CD4-positive, CD25-positive, alpha-beta regulatory T cell (primary cell): Measurements from ENCODE around the gene MAPK7. TPM values are rescaled to one million over a fixed set of nuclear protein-coding genes. Genes with fewer than 3 reads are reported as not detected.
A peak's percentile ranks its signal among the peaks of the same experiment; 100 is the strongest.

Experiments used
- ATAC-seq, 2 donors: fragments of 150-1000 bp; cut with Tn5 transposase; one replicate each; pipeline ENCODE4 v1.10.0; 2021; ENCODE audit warnings: low read depth in 2 of 2, moderate number of reproducible peaks in 2 of 2, moderate library complexity in 1 of 2
- DNase-seq, 3 donors: peaks; one replicate each; pipeline versions ENCODE4 v3.0.0 to v3.0.0-alpha.2; 2012 to 2022; ENCODE audit warnings: mixed read lengths in 1 of 3
- H3K27ac ChIP-seq: one replicate; pipeline ENCODE4 v1.7.0; 2013; ENCODE audit warnings: mild to moderate bottlenecking, low read length; ENCODE audit not compliant: insufficient read depth, poor library complexity, severe bottlenecking
- H3K27me3 ChIP-seq: one replicate; pipeline ENCODE4 v1.7.0; 2013; ENCODE audit warnings: low read length; ENCODE audit not compliant: control insufficient read depth, insufficient read depth
- H3K36me3 ChIP-seq: one replicate; pipeline ENCODE4 v1.7.0; 2013; ENCODE audit warnings: mild to moderate bottlenecking, low read length, moderate library complexity; ENCODE audit not compliant: control insufficient read depth, insufficient read depth
- H3K4me1 ChIP-seq: 2 replicates; pipeline ENCODE4 v1.7.0; 2013; ENCODE audit warnings: mild to moderate bottlenecking, low read length; ENCODE audit not compliant: insufficient read depth, control insufficient read depth, poor library complexity, severe bottlenecking
- H3K4me3 ChIP-seq: one replicate; pipeline ENCODE4 v1.7.0; 2013; ENCODE audit warnings: low read depth, mild to moderate bottlenecking, low read length, moderate library complexity
- H3K9me3 ChIP-seq, 2 experiments: 1 replicate in 1 of 2; 2 replicates in 1 of 2; pipeline ENCODE4 v1.7.0; 2013; ENCODE audit warnings: low read length in 2 of 2, mild to moderate bottlenecking in 1 of 2, moderate library complexity in 1 of 2; ENCODE audit not compliant: control insufficient read depth in 2 of 2
- H3K27ac Mint-ChIP-seq, 3 donors: one replicate each; pipeline ENCODE4 v1.8.0; 2020 to 2022; ENCODE audit warnings: mild to moderate bottlenecking in 3 of 3, mixed read lengths in 3 of 3, moderate library complexity in 2 of 3
- H3K27me3 Mint-ChIP-seq: one replicate; pipeline ENCODE4 v1.8.0; 2022; ENCODE audit warnings: mild to moderate bottlenecking, mixed read lengths
- H3K36me3 Mint-ChIP-seq: one replicate; pipeline ENCODE4 v1.8.0; 2020; ENCODE audit warnings: mixed read lengths
- H3K4me1 Mint-ChIP-seq, 4 donors: one replicate each; pipeline ENCODE4 v1.8.0; 2020 to 2022; ENCODE audit warnings: mixed read lengths in 4 of 4, mild to moderate bottlenecking in 1 of 4
- H3K4me3 Mint-ChIP-seq, 4 donors: one replicate each; pipeline ENCODE4 v1.8.0; 2020 to 2022; ENCODE audit warnings: mild to moderate bottlenecking in 4 of 4, mixed read lengths in 4 of 4, moderate library complexity in 3 of 4
- H3K9me3 Mint-ChIP-seq, 7 donors: one replicate each; pipeline ENCODE4 v1.8.0; 2020 to 2022; ENCODE audit warnings: mixed read lengths in 7 of 7, mild to moderate bottlenecking in 3 of 7, moderate library complexity in 2 of 7
- polyA plus RNA-seq, 4 donors: library from polyadenylated mRNA; unstranded; fragments of 300-500 nt; fragmentation: Illumina TruSeq; gene quantifications; one replicate each; pipeline ENCODE4 v1.2.3, GENCODE V29; 2021
- total RNA-seq: library from RNA; stranded (reverse); gene quantifications from one replicate; pipeline ENCODE4 v1.2.3, GENCODE V29; 2022

MAPK7 gene
- total and polyA plus RNA-seq, 5 donors from 2014 or later = 3.4 to 26.0 (median 5.1) TPM

- H3K27ac ChIP-seq = no peak overlapping the region
- ATAC-seq = peak in 1 of 2 donors; percentile 8
- DNase-seq = no peak
Observed at GRCh38 chr17:19386051-19386929, 8.0 kb downstream of the MAPK7 start.

DNA sequence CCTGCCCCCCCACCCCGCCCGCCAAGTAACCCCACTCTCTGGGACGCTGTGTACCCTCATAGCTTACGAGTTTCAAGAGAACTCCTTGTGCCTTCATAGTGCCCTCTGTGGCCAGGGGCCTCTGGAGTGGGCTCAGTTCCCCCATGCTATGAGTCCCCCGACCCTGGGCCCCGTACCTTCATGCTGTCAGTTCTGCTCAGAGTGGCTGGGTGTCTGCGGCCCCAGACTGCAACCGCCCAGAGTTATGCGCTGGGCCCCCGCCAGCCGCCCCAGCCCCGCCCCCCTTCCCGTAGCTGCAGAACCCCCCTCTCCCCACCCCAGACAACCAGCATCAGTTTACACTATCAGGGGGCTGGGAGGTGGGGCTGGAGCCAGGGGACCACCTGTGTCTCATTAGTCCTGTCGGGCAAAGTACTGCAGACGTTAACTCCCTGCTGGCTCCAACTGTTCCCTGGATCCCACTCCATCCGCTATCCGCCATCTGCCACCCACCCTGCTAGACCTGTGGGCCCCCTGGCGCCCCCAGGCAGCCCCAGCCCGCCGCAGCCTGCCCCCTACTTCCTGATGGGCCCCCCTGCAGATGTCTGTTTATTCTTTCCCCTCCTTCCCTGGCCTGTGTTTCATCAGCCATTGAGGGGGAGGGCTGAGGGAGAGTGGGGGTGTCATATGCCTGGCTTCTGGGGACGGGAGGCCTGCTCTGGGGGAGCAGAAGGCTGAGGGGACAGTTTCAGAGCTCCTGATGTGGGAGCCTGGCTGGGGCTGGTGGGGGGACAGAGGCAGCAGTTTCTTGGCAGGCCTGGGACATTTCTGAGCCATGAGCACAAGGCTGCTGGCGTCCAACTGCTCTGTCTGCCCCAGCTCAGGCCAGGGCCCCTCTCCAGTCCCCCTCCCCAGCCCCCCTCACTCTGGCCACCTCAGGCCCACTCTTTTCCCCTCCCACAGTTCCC is 8.9 kb downstream of the MAPK7 start, which contains the start of gene MFAP4:
Gene MFAP4, minus strand, starts transcription at position 217 of the 947 bp plus-strand sequence. Its CDS starts 35 bp downstream, at position 182.
- H3K9me3 ChIP-seq = no peaks in the 10 kb centered on the region
- Mint-ChIP-seq H3K27me3 (peaks cover 6% of the 10 kb centered on the region), H3K4me1 (peaks cover 0 to 5% (median 2%) of the 10 kb centered on the region in 4 donors), H3K27ac (peak within 1 kb of the TSS; percentile 5 to 78 (median 67)), H3K9me3 (no peaks in the 10 kb centered on the region), H3K4me3 (no peak within 1 kb of the TSS), H3K36me3 (peaks cover 17% of the 10 kb centered on the region)
- no peaks in the 10 kb centered on the region for H3K4me1 ChIP-seq
- no peak for DNase-seq
- no peak within 1 kb of the TSS for H3K4me3 ChIP-seq
- peaks cover 20% of the 10 kb centered on the region for H3K36me3 ChIP-seq
- no peak for ATAC-seq
- H3K27me3 ChIP-seq = no peaks in the 10 kb centered on the region
- no peak within 1 kb of the TSS for H3K27ac ChIP-seq

More at GRCh38 chr17:19386051-19386929, 8.0 kb downstream of the MAPK7 start:
- Histone ChIP-seq H3K27me3 (no peaks in the 10 kb centered on the region), H3K4me3 (no peak overlapping the region), H3K36me3 (peaks cover 22% of the 10 kb centered on the region), H3K9me3 (no peaks in the 10 kb centered on the region), H3K4me1 (no peaks in the 10 kb centered on the region)
- H3K9me3 Mint-ChIP-seq = no peaks in the 10 kb centered on the region
- no peaks in the 10 kb centered on the region for H3K27me3 Mint-ChIP-seq
- peak overlapping the region in 2 of 3 donors; percentile 5 to 42 for H3K27ac Mint-ChIP-seq
- H3K4me3 Mint-ChIP-seq = no peak overlapping the region
- peaks cover 0 to 5% (median 2%) of the 10 kb centered on the region in 4 donors for H3K4me1 Mint-ChIP-seq
- peaks cover 17% of the 10 kb centered on the region for H3K36me3 Mint-ChIP-seq

- Histone ChIP-seq H3K36me3 (peaks cover 12% of the 10 kb centered on the region), H3K4me1 (no peaks in the 10 kb centered on the region), H3K9me3 (no peaks in the 10 kb centered on the region), H3K4me3 (no peak overlapping the region), H3K27me3 (no peaks in the 10 kb centered on the region), H3K27ac (no peak overlapping the region)
- no peak for ATAC-seq
- H3K36me3 Mint-ChIP-seq = peaks cover 15% of the 10 kb centered on the region
- peaks cover 6% of the 10 kb centered on the region for H3K27me3 Mint-ChIP-seq
- H3K9me3 Mint-ChIP-seq = no peaks in the 10 kb centered on the region
- H3K27ac Mint-ChIP-seq = peak overlapping the region in 2 of 3 donors; percentile 67 to 78
- H3K4me3 Mint-ChIP-seq = no peak overlapping the region
- no peak for DNase-seq
- H3K4me1 Mint-ChIP-seq = peaks cover 0 to 5% (median 2%) of the 10 kb centered on the region in 4 donors
Observed at GRCh38 chr17:19387921-19388521, 9.7 kb downstream of the MAPK7 start.

DNA sequence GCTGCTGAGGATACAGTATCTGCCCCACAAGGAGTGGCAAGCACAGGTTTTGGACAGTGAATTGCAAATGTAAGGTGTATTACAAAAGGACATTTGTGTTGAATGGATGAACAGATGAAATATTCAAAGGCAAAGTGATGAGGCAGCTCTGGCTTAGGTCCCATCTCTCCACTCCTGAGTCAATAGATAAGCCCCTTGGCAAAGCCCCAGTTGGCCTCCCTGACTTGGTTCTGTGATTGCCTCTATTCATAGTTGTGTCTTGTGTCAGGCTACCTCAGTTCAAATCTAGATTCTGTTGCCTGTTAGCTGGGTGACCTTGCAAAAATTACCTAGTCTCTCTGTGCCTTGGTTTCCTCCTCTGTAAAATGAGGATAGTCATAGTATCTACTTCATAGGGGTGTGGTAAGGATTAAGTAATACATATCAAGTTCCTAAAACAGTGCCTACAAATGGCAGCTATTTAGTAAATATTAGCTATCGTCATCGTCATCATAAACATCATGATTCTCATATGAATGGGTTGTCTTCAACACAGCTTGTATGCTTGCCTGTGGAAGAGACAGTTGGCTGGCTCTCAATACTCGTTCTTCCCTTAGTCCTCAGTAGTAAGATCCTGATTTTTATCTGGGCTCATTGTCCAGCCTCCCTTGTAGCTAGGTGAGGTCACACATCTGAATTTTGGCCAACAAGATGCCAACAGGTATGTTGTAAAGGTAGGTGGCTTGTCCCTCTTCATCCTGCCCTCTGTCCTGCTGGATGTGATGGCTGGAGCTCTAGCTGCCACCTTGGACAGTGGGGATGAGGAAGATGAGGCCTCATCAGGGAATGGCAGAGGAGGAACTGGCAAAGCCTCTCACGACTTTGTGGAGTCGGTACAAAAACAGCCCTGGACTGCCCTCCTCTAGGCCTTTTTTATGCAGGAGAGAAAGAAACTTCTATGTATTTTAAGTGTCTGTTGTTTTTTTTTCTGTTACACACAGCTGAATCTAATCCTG is 10.8 kb downstream of the MAPK7 start:
- H3K4me1 ChIP-seq = no peaks in the 10 kb centered on the region
- no peak overlapping the region for H3K27ac ChIP-seq
- no peak for DNase-seq
- Mint-ChIP-seq H3K36me3 (peaks cover 7% of the 10 kb centered on the region), H3K27ac (peak overlapping the region in 1 of 3 donors; percentile 22), H3K9me3 (no peaks in the 10 kb centered on the region), H3K27me3 (peaks cover 6% of the 10 kb centered on the region), H3K4me1 (peaks cover 0 to 5% (median 2%) of the 10 kb centered on the region in 4 donors), H3K4me3 (no peak overlapping the region)
- no peak overlapping the region for H3K4me3 ChIP-seq
- no peaks in the 10 kb centered on the region for H3K27me3 ChIP-seq
- no peaks in the 10 kb centered on the region for H3K9me3 ChIP-seq
- no peak for ATAC-seq
- H3K36me3 ChIP-seq = peaks cover 3% of the 10 kb centered on the region

DNA sequence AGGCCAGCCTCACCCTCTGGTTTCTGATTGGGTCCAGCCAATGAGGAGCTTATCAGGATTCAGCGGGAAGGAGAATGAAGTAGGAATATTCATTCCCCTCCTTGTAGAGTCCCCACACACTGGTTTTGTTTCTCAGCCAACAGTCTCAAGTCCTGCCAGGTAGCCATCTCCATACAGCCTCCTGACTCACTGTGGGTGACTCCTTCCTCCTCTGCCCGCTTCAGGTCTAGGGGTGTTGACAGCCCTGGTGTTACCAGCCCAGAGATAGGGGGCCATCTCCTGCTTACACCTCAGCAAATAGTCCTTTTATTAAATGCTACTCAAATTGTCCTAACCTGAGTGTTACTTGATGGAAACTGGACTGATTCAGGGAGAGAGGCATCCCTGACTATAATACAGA is 12.7 kb downstream of the MAPK7 start:
- H3K9me3 ChIP-seq = no peaks in the 10 kb centered on the region
- Mint-ChIP-seq H3K4me1 (peaks cover 0 to 2% (median 0%) of the 10 kb centered on the region in 4 donors), H3K27me3 (peaks cover 15% of the 10 kb centered on the region), H3K9me3 (no peaks in the 10 kb centered on the region), H3K36me3 (no peaks in the 10 kb centered on the region), H3K27ac (no peak overlapping the region), H3K4me3 (no peak overlapping the region)
- H3K4me3 ChIP-seq = no peak overlapping the region
- DNase-seq (no peak), ATAC-seq (no peak)
- no peaks in the 10 kb centered on the region for H3K4me1 ChIP-seq
- H3K27ac ChIP-seq = no peak overlapping the region
- no peaks in the 10 kb centered on the region for H3K27me3 ChIP-seq
- no peaks in the 10 kb centered on the region for H3K36me3 ChIP-seq

DNA sequence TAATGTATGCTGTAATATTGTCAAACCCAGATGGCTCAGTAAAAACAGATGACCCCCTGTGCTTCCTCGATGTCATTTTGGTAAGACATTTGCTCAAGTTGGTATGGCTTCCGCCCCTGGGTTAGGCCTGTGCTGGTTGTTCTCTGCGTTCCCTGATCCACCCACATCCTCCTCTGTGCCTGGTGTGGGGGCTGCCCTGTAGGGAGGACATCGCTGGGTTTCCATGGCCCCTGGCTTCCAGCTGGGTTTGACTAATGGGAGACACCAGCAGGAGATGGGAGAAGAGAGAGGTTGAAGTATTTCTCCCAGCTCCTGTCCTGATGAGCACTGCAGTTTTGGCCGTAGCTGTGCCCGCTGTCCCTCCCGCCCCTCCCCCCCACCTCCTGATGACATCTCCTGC is 13.1 kb downstream of the MAPK7 start:
- DNase-seq (no peak), ATAC-seq (no peak)
- H3K27me3 Mint-ChIP-seq = peaks cover 15% of the 10 kb centered on the region
- H3K4me1 ChIP-seq = no peaks in the 10 kb centered on the region
- H3K27ac ChIP-seq = no peak overlapping the region
- no peaks in the 10 kb centered on the region for H3K27me3 ChIP-seq
- no peaks in the 10 kb centered on the region for H3K9me3 Mint-ChIP-seq
- no peak overlapping the region for H3K4me3 ChIP-seq
- peaks cover 0 to 2% (median 0%) of the 10 kb centered on the region in 4 donors for H3K4me1 Mint-ChIP-seq
- no peaks in the 10 kb centered on the region for H3K36me3 Mint-ChIP-seq
- no peak overlapping the region for H3K27ac Mint-ChIP-seq
- no peaks in the 10 kb centered on the region for H3K36me3 ChIP-seq
- H3K9me3 ChIP-seq = no peaks in the 10 kb centered on the region
- no peak overlapping the region for H3K4me3 Mint-ChIP-seq
